OCI-LY3 (cell line): Measurements from ENCODE around the gene NSDHL.

ENCODE experiments used
- H2AFZ ChIP-seq: fragments of 200-600, 300-600 bp; shearing (Covaris generic); 2 replicates; pipeline ENCODE4 v1.6.0; 2014; ENCODE audit warnings: antibody characterized with exemption, low read depth, low read length
- H3K27ac ChIP-seq: fragments of 200-600, 300-600 bp; sonication (generic); 2 replicates; pipeline ENCODE4 v1.5.1; 2014; ENCODE audit warnings: mild to moderate bottlenecking, low read length, moderate library complexity, mixed read lengths
- H3K27me3 ChIP-seq: fragments of 200-600, 300-600 bp; sonication (generic); 2 replicates; pipeline ENCODE4 v1.6.1; 2014; ENCODE audit warnings: low read depth, low read length, mixed read lengths
- H3K36me3 ChIP-seq: fragments of 200-600, 300-600 bp; sonication (generic); replicated peaks from 2 replicates; pipeline ENCODE3; 2014; ENCODE audit warnings: low read depth, low read length, mixed read lengths
- H3K4me1 ChIP-seq: fragments of 300-600, 200-600 bp; sonication (generic); 2 replicates; pipeline ENCODE4 v1.6.1; 2014; ENCODE audit warnings: low read length, mixed read lengths
- H3K4me2 ChIP-seq: fragments of 200-600, 300-600 bp; sonication (generic); 2 replicates; pipeline ENCODE4 v1.6.1; 2014; ENCODE audit warnings: low read length, mixed read lengths
- H3K4me3 ChIP-seq: fragments of 300-600, 200-600 bp; sonication (generic); 2 replicates; pipeline ENCODE4 v1.5.1; 2014; ENCODE audit warnings: antibody characterized with exemption, mild to moderate bottlenecking, low read length, moderate library complexity
- H3K79me2 ChIP-seq: fragments of 300-600, 200-600 bp; shearing (Covaris generic); 2 replicates; pipeline ENCODE4 v1.6.1; 2014; ENCODE audit warnings: mild to moderate bottlenecking, low read length, mixed read lengths
- H3K9ac ChIP-seq: fragments of 300-600, 200-600 bp; shearing (Covaris generic); 2 replicates; pipeline ENCODE4 v1.6.0; 2014; ENCODE audit warnings: mild to moderate bottlenecking, low read length, moderate library complexity
- H3K9me3 ChIP-seq: fragments of 200-600, 300-600 bp; shearing (Covaris generic); 2 replicates; pipeline ENCODE4 v1.6.1; 2014; ENCODE audit warnings: low read length, mixed read lengths; ENCODE audit not compliant: insufficient read depth
- H4K20me1 ChIP-seq: fragments of 200-600, 300-600 bp; sonication (generic); 2 replicates; pipeline ENCODE4 v1.6.1; 2016; ENCODE audit warnings: low read length, mixed read lengths; ENCODE audit not compliant: insufficient read depth
- CTCF ChIP-seq: fragments of 200-600, 300-600 bp; sonication (generic); IDR thresholded peaks from 2 replicates; pipeline ENCODE4 v1.5.1; 2014; ENCODE audit warnings: antibody characterized with exemption, low read length, low read depth
- EZH2phosphoT487 ChIP-seq: fragments of 200-600 bp; shearing (Covaris generic); IDR thresholded peaks from 2 replicates; pipeline ENCODE4 v1.6.1; 2018; ENCODE audit warnings: antibody characterized with exemption, mixed run types, low read depth

The NSDHL gene

GRCh38 chrX:152899874-152900719 lies 69.2 kb downstream of the NSDHL start:
- Histone ChIP-seq H3K27ac (no peak overlapping the region), H3K79me2 (no peaks in the 10 kb centered on the region), H3K4me1 (no peaks in the 10 kb centered on the region), H3K9ac (no peak overlapping the region), H3K36me3 (no peaks in the 10 kb centered on the region), H3K4me2 (no peak overlapping the region), H2AFZ (no peak overlapping the region), H4K20me1 (no peaks in the 10 kb centered on the region), H3K9me3 (no peaks in the 10 kb centered on the region), H3K27me3 (no peaks in the 10 kb centered on the region), H3K4me3 (no peak overlapping the region)
- TF ChIP-seq CTCF (no peak), EZH2phosphoT487 (no peak)

- H3K79me2 ChIP-seq = no peaks in the 10 kb centered on the region
- H3K4me3 ChIP-seq = no peak overlapping the region
- H3K4me2 ChIP-seq = no peak overlapping the region
- H3K9me3 ChIP-seq = no peaks in the 10 kb centered on the region
- H2AFZ ChIP-seq = no peak overlapping the region
- peaks cover 7% of the 10 kb centered on the region; the same call in 1 of the 2 replicates for H3K4me1 ChIP-seq
- H3K36me3 ChIP-seq = no peaks in the 10 kb centered on the region
- no peak for TF ChIP-seq EZH2phosphoT487
- TF ChIP-seq CTCF = no peak
- no peaks in the 10 kb centered on the region for H4K20me1 ChIP-seq
- no peak overlapping the region for H3K9ac ChIP-seq
- no peaks in the 10 kb centered on the region for H3K27me3 ChIP-seq
- no peak overlapping the region for H3K27ac ChIP-seq
These were observed 70.1 kb downstream of the NSDHL start for GRCh38 chrX:152900937-152901445.

- Histone ChIP-seq H3K4me1 (peaks cover 8% of the 10 kb centered on the region; the same call in 1 of the 2 replicates), H3K36me3 (no peaks in the 10 kb centered on the region), H3K27me3 (0 out of 2 replicates have a peak, but pooled peaks cover 3% of the 10 kb centered on the region), H3K4me3 (no peak overlapping the region), H3K9me3 (no peaks in the 10 kb centered on the region), H3K79me2 (no peaks in the 10 kb centered on the region), H3K9ac (no peak overlapping the region), H2AFZ (no peak overlapping the region), H4K20me1 (no peaks in the 10 kb centered on the region), H3K27ac (no peak overlapping the region), H3K4me2 (no peak overlapping the region)
- TF ChIP-seq CTCF = no peak
- no peak for TF ChIP-seq EZH2phosphoT487
These were observed 71.1 kb downstream of the NSDHL start for GRCh38 chrX:152901816-152902501.

GRCh38 chrX:152902502-152902820 lies 71.6 kb downstream of the NSDHL start:
- no peaks in the 10 kb centered on the region for H3K9me3 ChIP-seq
- peaks cover 8% of the 10 kb centered on the region; the same call in 1 of the 2 replicates for H3K4me1 ChIP-seq
- no peak overlapping the region for H3K9ac ChIP-seq
- H4K20me1 ChIP-seq = no peaks in the 10 kb centered on the region
- H3K27ac ChIP-seq = no peak overlapping the region
- no peak overlapping the region for H2AFZ ChIP-seq
- no peak overlapping the region for H3K4me2 ChIP-seq
- H3K79me2 ChIP-seq = no peaks in the 10 kb centered on the region
- no peak for TF ChIP-seq CTCF
- TF ChIP-seq EZH2phosphoT487 = no peak
- 0 out of 2 replicates have a peak, but pooled peaks cover 4% of the 10 kb centered on the region for H3K27me3 ChIP-seq
- H3K36me3 ChIP-seq = no peaks in the 10 kb centered on the region
- H3K4me3 ChIP-seq = no peak overlapping the region
